K562 (cell line): Measurements from ENCODE around the gene QKI. TPM values are rescaled to one million over a fixed set of nuclear protein-coding genes. Genes with fewer than 3 reads are reported as not detected.

Source experiments
- ATAC-seq: fragments of 200-7000 bp; cut with Tn5 transposase; 3 replicates; pipeline ENCODE4 v1.9.1; 2020; ENCODE audit warnings: moderate library complexity
- BruUV-seq: library from RNA; stranded (reverse); fragments of 400-500 nt; replicated peaks from 2 replicates; lab custom pipeline; 2021; lab: Mats Ljungman, UMichigan
- CTCF ChIA-PET: fragments of 300-600 bp; formaldehyde crosslinking; extraction: SDS; loops from one replicate; lab custom pipeline; 2021; ENCODE audit warnings: low intra/inter-chr PET ratio; lab: Yijun Ruan, JAX
- POLR2A ChIA-PET: fragments of 300-600, 350-650 bp; sonication (Branson Sonifier 250); formaldehyde crosslinking; extraction: SDS; loops from one replicate; lab custom pipeline; 2021; ENCODE audit warnings: antibody characterized with exemption, inconsistent platforms; lab: Yijun Ruan, JAX
- DNase-seq, 4 experiments: peaks; one replicate each; pipeline versions ENCODE4 v3.0.0 to v3.0.0-alpha.2; 2011 to 2018; ENCODE audit warnings: low spot score in 3 of 4, mixed read lengths in 3 of 4; ENCODE audit errors: extremely low read depth in 1 of 4
- FAIRE-seq: peaks from 2 replicates; lab custom pipeline; 2011; peaks lifted over from hg19 to GRCh38; lab: Jason Lieb, UNC
- H2AFZ ChIP-seq: 2 replicates; pipeline ENCODE4 v1.6.0; 2011; ENCODE audit warnings: low read depth, low read length, control low read depth, inconsistent platforms
- H3K27ac ChIP-seq: fragments of 200-600 bp; 3 replicates; pipeline ENCODE4 v1.8.0; 2011; ENCODE audit warnings: low read depth, mild to moderate bottlenecking, control low read depth, inconsistent platforms, low read length, moderate library complexity, mixed read lengths; ENCODE audit errors: extremely low read depth
- H3K27me3 ChIP-seq, 2 experiments: fragments of 300-600 bp in 1 of 2; 2 replicates in 1 of 2; 3 replicates in 1 of 2; pipeline versions ENCODE4 v1.6.0 to v1.8.0; 2011; ENCODE audit warnings: inconsistent platforms in 2 of 2, low read length in 2 of 2, mild to moderate bottlenecking in 1 of 2, mixed read lengths in 1 of 2, moderate library complexity in 1 of 2; ENCODE audit not compliant: control insufficient read depth in 2 of 2, insufficient read depth in 2 of 2
- H3K36me3 ChIP-seq: fragments of 300-600 bp; 3 replicates; pipeline ENCODE4 v1.8.0; 2011; ENCODE audit warnings: mild to moderate bottlenecking, low read length, inconsistent platforms; ENCODE audit not compliant: control insufficient read depth, insufficient read depth
- H3K4me1 ChIP-seq, 2 experiments: fragments of 200-600 bp in 1 of 2; replicated peaks in 1 of 2; 2 replicates in 1 of 2; 3 replicates in 1 of 2; pipeline versions ENCODE4 v1.5.1 to v1.8.0; 2011; ENCODE audit warnings: inconsistent platforms in 2 of 2, low read length in 2 of 2, mild to moderate bottlenecking in 1 of 2, mixed read lengths in 1 of 2, moderate library complexity in 1 of 2; ENCODE audit not compliant: control insufficient read depth in 2 of 2, insufficient read depth in 2 of 2
- H3K4me2 ChIP-seq: 2 replicates; pipeline ENCODE4 v1.6.1; 2011; ENCODE audit warnings: low read length, control low read depth, inconsistent platforms, mixed read lengths; ENCODE audit not compliant: insufficient read depth
- H3K4me3 ChIP-seq: fragments of 200-600 bp; sonication (generic), shearing (Covaris generic); 2 replicates; pipeline ENCODE4 v1.5.1; 2016; ENCODE audit warnings: control low read depth, inconsistent platforms
- H3K79me2 ChIP-seq: fragments of 200-600 bp; 3 replicates; pipeline ENCODE4 v1.8.0; 2011; ENCODE audit warnings: low read length, inconsistent platforms; ENCODE audit not compliant: control insufficient read depth, insufficient read depth
- H3K9ac ChIP-seq, 2 experiments: 2 replicates each; pipeline versions ENCODE4 v1.6.0 to v1.6.1; 2011; ENCODE audit warnings: low read depth in 2 of 2, low read length in 2 of 2, control low read depth in 1 of 2, inconsistent platforms in 1 of 2, mild to moderate bottlenecking in 1 of 2, mixed read lengths in 1 of 2; ENCODE audit not compliant: insufficient read depth in 1 of 2
- H3K9me1 ChIP-seq: one replicate; pipeline ENCODE4 v1.6.0; 2011; ENCODE audit warnings: inconsistent platforms, mild to moderate bottlenecking, low read length, moderate library complexity; ENCODE audit not compliant: control insufficient read depth, insufficient read depth
- H3K9me3 ChIP-seq: replicated peaks from 2 replicates; pipeline ENCODE4 v1.5.1; 2011; ENCODE audit warnings: low read depth, low read length, inconsistent platforms; ENCODE audit not compliant: control insufficient read depth, insufficient read depth
- H4K20me1 ChIP-seq: replicated peaks from 2 replicates; pipeline ENCODE4 v1.6.1; 2011; ENCODE audit warnings: low read length, inconsistent platforms, mixed read lengths; ENCODE audit not compliant: control insufficient read depth, insufficient read depth
- ADNP ChIP-seq: fragments of 200-800 bp; sonication (Bioruptor generic); IDR thresholded peaks from 2 replicates; pipeline ENCODE4 v1.6.1; 2016; ENCODE audit warnings: missing genetic modification characterization, missing compliant biosample characterization
- MLX ChIP-seq, 2 experiments: fragments of 450-650 bp in 1 of 2; sonication (generic) in 1 of 2; formaldehyde crosslinking; conservative IDR thresholded peaks; 2 replicates each; pipeline versions ENCODE4 v1.4.0 to v1.8.1; 2020 to 2022; ENCODE audit warnings: mild to moderate bottlenecking in 1 of 2, missing genetic modification reagents in 1 of 2
- SAFB ChIP-seq: fragments of 200-400 bp; formaldehyde crosslinking; IDR thresholded peaks from 2 replicates; pipeline ENCODE4 v1.6.1; 2017; ENCODE audit warnings: low read depth, low read length, borderline replicate concordance
- SUPT5H ChIP-seq: fragments of 450-650 bp; IDR thresholded peaks from 2 replicates; pipeline ENCODE4 v1.6.1; 2016
- TAF15 ChIP-seq: fragments of 200-400 bp; formaldehyde crosslinking; IDR thresholded peaks from 2 replicates; pipeline ENCODE4 v1.6.1; 2017; ENCODE audit warnings: mild to moderate bottlenecking, low read depth, low read length, moderate library complexity
- ZBED1 ChIP-seq: IDR thresholded peaks from 2 replicates; pipeline ENCODE4 v1.6.1; 2014
- ZHX1 ChIP-seq: fragments of 150-350 bp; conservative IDR thresholded peaks from 2 replicates; pipeline ENCODE4 v1.6.1; 2014; ENCODE audit warnings: low read length
- ZNF75A ChIP-seq: fragments of 450-650 bp; formaldehyde crosslinking; IDR thresholded peaks from 2 replicates; pipeline ENCODE4 v1.4.0; 2020; ENCODE audit warnings: mild to moderate bottlenecking
- ZNF79 ChIP-seq: fragments of 250-450 bp; sonication (Bioruptor Pico); IDR thresholded peaks from 2 replicates; pipeline ENCODE4 v1.4.0; 2020; ENCODE audit warnings: low read depth, mild to moderate bottlenecking, moderate library complexity
- WGBS: fragments of 100-300 bp; shearing (Covaris generic); methylation state at CpG from one replicate; pipeline ENCODE4 v1.1.6; 2016; ENCODE audit warnings: low coverage, mixed read lengths; ENCODE audit not compliant: insufficient coverage; ENCODE audit errors: missing lambda C conversion rate; 5-methylcytosine and 5-hydroxymethylcytosine counted together
- in situ Hi-C: fragments of 300-500 bp; cut with MboI; formaldehyde crosslinking; loops from 4 replicates; pipeline ENCODE4 v1.15.0; 2018; ENCODE audit warnings: inconsistent platforms, mixed read lengths
- intact Hi-C: fragments of 100-400 bp; cut with micrococcal nuclease; formaldehyde crosslinking; loops from 2 replicates; pipeline ENCODE4 v1.14.2; 2022
- polyA plus RNA-seq, 8 experiments: library from polyadenylated mRNA; depleted of rRNA in 4 of 8; stranded (reverse) in 5 of 8; unstranded in 3 of 8; fragments of >200 nt; fragmentation: Nextera tagmentation in 2 of 8; fragmentation: Illumina TruSeq in 1 of 8; extraction: Ambion mirVana in 2 of 8; extraction: Trizol in 1 of 8; gene quantifications; 2 replicates each; pipeline versions ENCODE4 v1.2.1 to v1.2.3, GENCODE V29; 2011 to 2014; ENCODE audit warnings: inconsistent platforms in 1 of 8, missing spikeins in 1 of 8
- total RNA-seq, 7 experiments: library from RNA; depleted of rRNA in 6 of 7; stranded (reverse); fragments of >200 nt in 6 of 7; fragmentation: Illumina TruSeq in 2 of 7; extraction: Trizol in 2 of 7; gene quantifications; 2 replicates each; pipeline versions ENCODE4 v1.2.1 to v1.2.3, GENCODE V29; 2011 to 2021; ENCODE audit warnings: low replicate concordance in 1 of 7

QKI gene
- total and polyA plus RNA-seq, 9 of the 15 experiments (the other 6 are each of a cell fraction or from before 2014, with no cell fraction given): 20.4 to 215 (median 123) TPM

- POLR2A ChIA-PET: interaction anchor here (0.6 to 1.4 kb wide), 6 partner anchors 11 to 162 kb away, joined by 3 to 4 read pairs (median 3); no protein-coding TSS in a partner anchor
- H3K27ac ChIP-seq: no peak overlapping the region
- H3K9ac ChIP-seq: no peak overlapping the region
- no peaks in the 10 kb centered on the region for H3K9me1 ChIP-seq
- FAIRE-seq (no peak), ATAC-seq (no peak), DNase-seq (no peak)
- peaks cover 16% of the 10 kb centered on the region for H3K9me3 ChIP-seq
- no TSS peak for BruUV-seq
- H3K36me3 ChIP-seq: peaks cover 6% of the 10 kb centered on the region; the same call in 2 of the 3 replicates
- no peak overlapping the region for H3K4me3 ChIP-seq
- in situ Hi-C loops: no loop called here
- H3K27me3 ChIP-seq: no peaks in the 10 kb centered on the region
- H4K20me1 ChIP-seq: no peaks in the 10 kb centered on the region
- no peaks in the 10 kb centered on the region for H3K4me1 ChIP-seq
- H3K4me2 ChIP-seq: no peak overlapping the region
- CTCF ChIA-PET: no interaction called here
- WGBS: 91% methylated on average over 3 of the region's 3 CpGs
- intact Hi-C loops: no loop called here
- peaks cover 99% of the 10 kb centered on the region for H3K79me2 ChIP-seq
- TF ChIP-seq ZNF79 (CRISPR knock-in tag) (no peak), ADNP (tag) (no peak), SAFB (no peak), MLX (CRISPR knock-in tag; conservative IDR thresholded peaks at IDR 0.05) (no peak), ZNF75A (no peak), ZBED1 (no peak), SUPT5H (no peak), TAF15 (no peak), ZHX1 (no peak)
- no peak overlapping the region for H2AFZ ChIP-seq
Observed at GRCh38 chr6:163501439-163501838, 86.9 kb downstream of the QKI start.
